Stimulated activated naive CD4-positive, alpha-beta T cell treated with Interleukin-2 at 50 U/mL for 16 hours (primary cell): Measurements from ENCODE around the gene STAMBPL1.
"Not testable (repeated sequence)": the region's sequence is repeated elsewhere in the genome, so short reads cannot be mapped to it uniquely, and the experiment has no call there.

Experiments used
- DNase-seq: peaks from one replicate; lab custom pipeline; 2025; lab: John Stamatoyannopoulos, UW

Gene STAMBPL1

GRCh38 chr10:88879534-88880281 is at the start of gene STAMBPL1:
STAMBPL1 (plus strand) TSS chr10:88880245; CDS start chr10:88901709, 21,464 bp downstream.
- DNase-seq, result peak; percentile 75

- no peak for DNase-seq
Measured at GRCh38 chr10:88830643-88831268, 49.3 kb upstream of the STAMBPL1 start.

- DNase-seq, result peak; percentile 38
Measured at GRCh38 chr10:88831709-88832108, 48.3 kb upstream of the STAMBPL1 start.

GRCh38 chr10:88832376-88832775 is 47.7 kb upstream of the STAMBPL1 start:
- no peak for DNase-seq

GRCh38 chr10:88833156-88833555 is 46.9 kb upstream of the STAMBPL1 start:
- no peak for DNase-seq

- DNase-seq, result no peak
Measured at GRCh38 chr10:88833723-88834122, 46.3 kb upstream of the STAMBPL1 start.

- peak; percentile 82 for DNase-seq
Measured at GRCh38 chr10:88835096-88835909, 44.7 kb upstream of the STAMBPL1 start.

GRCh38 chr10:88835910-88836221 is 44.2 kb upstream of the STAMBPL1 start:
- no peak for DNase-seq

GRCh38 chr10:88837632-88838031 is 42.4 kb upstream of the STAMBPL1 start:
- not testable (repeated sequence) for DNase-seq

GRCh38 chr10:88838766-88839350 is 41.2 kb upstream of the STAMBPL1 start:
- no peak for DNase-seq

GRCh38 chr10:88840104-88840503 is 39.9 kb upstream of the STAMBPL1 start:
- no peak for DNase-seq

- no peak for DNase-seq
Measured at GRCh38 chr10:88840881-88841280, 39.2 kb upstream of the STAMBPL1 start.

- no peak for DNase-seq
Measured at GRCh38 chr10:88841316-88842111, 38.5 kb upstream of the STAMBPL1 start.

GRCh38 chr10:88843171-88843570 is 36.9 kb upstream of the STAMBPL1 start:
- no peak for DNase-seq

GRCh38 chr10:88848499-88848898 is 31.5 kb upstream of the STAMBPL1 start:
- no peak for DNase-seq

- no peak for DNase-seq
Measured at GRCh38 chr10:88849234-88849633, 30.8 kb upstream of the STAMBPL1 start.

GRCh38 chr10:88850712-88851111 is 29.3 kb upstream of the STAMBPL1 start:
- no peak for DNase-seq

- DNase-seq, result no peak
Measured at GRCh38 chr10:88851706-88852105, 28.3 kb upstream of the STAMBPL1 start, which contains the start of gene ANKRD22. ANKRD22 (minus strand) TSS chr10:88851844; CDS start chr10:88851607, 237 bp downstream.

- no peak for DNase-seq
Measured at GRCh38 chr10:88852327-88852726, 27.7 kb upstream of the STAMBPL1 start.

GRCh38 chr10:88853155-88853881 is 26.7 kb upstream of the STAMBPL1 start:
- no peak for DNase-seq

GRCh38 chr10:88854684-88855083 is 25.4 kb upstream of the STAMBPL1 start:
- DNase-seq, result no peak
